GM13976 (cell line): ENCODE results near the gene DLST.
"Not testable (repeated sequence)": the region's sequence is repeated elsewhere in the genome, so short reads cannot be mapped to it uniquely, and the experiment has no call there.

Experiments used
- DNase-seq: peaks from one replicate; pipeline ENCODE4 v3.0.0; 2012; ENCODE audit warnings: low spot score
- CTCF ChIP-seq: IDR thresholded peaks from 2 replicates; pipeline ENCODE4 v1.5.1; 2012; ENCODE audit warnings: borderline replicate concordance, mild to moderate bottlenecking; ENCODE audit not compliant: insufficient read depth; ENCODE audit errors: extremely low read depth, missing control alignments, control extremely low read depth
- in situ Hi-C: fragments of 300-500 bp; cut with MboI; formaldehyde crosslinking; loops from one replicate; pipeline ENCODE4 v1.12.0; 2022; ENCODE audit warnings: low sequenced_read_pairs, mixed read lengths, inconsistent platforms; ENCODE audit not compliant: unreplicated experiment

DLST gene

GRCh38 chr14:74924061-74924460, 42.3 kb downstream of the DLST start:
- in situ Hi-C loops: no loop called here
- no peak for TF ChIP-seq CTCF
- no peak for DNase-seq

GRCh38 chr14:74927225-74927624, 45.5 kb downstream of the DLST start:
- in situ Hi-C loops: no loop called here
- DNase-seq: no peak
- no peak for TF ChIP-seq CTCF

GRCh38 chr14:74929242-74929641, 47.5 kb downstream of the DLST start:
- TF ChIP-seq CTCF: no peak
- in situ Hi-C loops: no loop called here
- no peak for DNase-seq

- DNase-seq, in situ Hi-C loops: not testable (repeated sequence)
These were observed 50.0 kb downstream of the DLST start for GRCh38 chr14:74931744-74932143.

- no peak for DNase-seq
- TF ChIP-seq CTCF: no peak
- in situ Hi-C loops: no loop called here
These were observed 50.7 kb downstream of the DLST start for GRCh38 chr14:74932401-74932901.

GRCh38 chr14:74932936-74933335, 51.2 kb downstream of the DLST start:
- DNase-seq, in situ Hi-C loops: not testable (repeated sequence)

GRCh38 chr14:74934041-74934440, 52.3 kb downstream of the DLST start:
- in situ Hi-C loops: no loop called here
- no peak for TF ChIP-seq CTCF
- DNase-seq: no peak

GRCh38 chr14:74934476-74935359, 53.0 kb downstream of the DLST start:
- no peak for DNase-seq
- in situ Hi-C loops: no loop called here
- TF ChIP-seq CTCF: no peak
